DMS53 (cell line): ENCODE measurements around the gene ZBTB46.
"Not testable (repeated sequence)": the region's sequence is repeated elsewhere in the genome, so short reads cannot be mapped to it uniquely, and the experiment has no call there.

Experiments
- DNase-seq: peaks from one replicate; lab custom pipeline; 2025; lab: John Stamatoyannopoulos, UW

The ZBTB46 gene

DNA sequence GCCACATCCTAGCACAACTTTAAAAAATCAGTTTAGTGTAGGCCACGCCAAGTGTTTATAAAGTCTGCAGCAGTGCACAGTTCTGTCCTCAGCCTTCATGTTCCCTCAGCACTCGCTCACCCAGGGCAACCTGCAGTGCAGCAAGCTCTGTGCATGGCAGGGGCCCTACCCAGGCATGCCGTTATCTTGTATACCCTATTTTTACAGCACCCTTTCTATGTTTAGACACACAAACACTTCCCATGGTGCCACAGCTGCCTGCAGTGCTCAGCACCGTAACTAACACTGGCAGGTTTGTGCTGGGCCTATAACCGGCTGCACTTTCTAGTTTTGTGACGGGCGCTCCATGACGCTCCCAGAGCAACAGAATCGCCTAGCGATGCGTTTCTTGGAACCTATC, 43.8 kb downstream of the ZBTB46 start:
- no peak for DNase-seq

DNA sequence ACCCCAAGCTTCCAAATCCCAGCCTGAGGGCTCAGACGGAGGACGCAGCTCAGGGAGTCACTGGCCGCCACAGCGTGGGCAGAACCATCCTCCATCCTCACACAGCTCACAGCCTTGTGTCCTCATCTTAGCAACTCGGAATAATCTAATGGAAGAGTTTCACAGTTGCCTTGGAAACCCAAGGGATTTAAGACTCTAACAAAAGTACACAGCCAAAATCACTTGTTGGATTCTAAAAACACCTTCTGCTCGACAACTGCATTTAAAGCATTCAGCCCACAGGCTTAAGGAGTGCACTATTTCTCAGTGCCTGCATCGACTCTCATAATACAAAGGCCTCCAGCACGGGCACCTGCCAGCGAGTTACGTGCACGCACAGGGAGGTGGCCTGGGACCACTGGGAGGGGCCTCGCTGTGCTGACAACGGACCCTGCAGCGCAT, 45.4 kb downstream of the ZBTB46 start:
- no peak for DNase-seq

DNA sequence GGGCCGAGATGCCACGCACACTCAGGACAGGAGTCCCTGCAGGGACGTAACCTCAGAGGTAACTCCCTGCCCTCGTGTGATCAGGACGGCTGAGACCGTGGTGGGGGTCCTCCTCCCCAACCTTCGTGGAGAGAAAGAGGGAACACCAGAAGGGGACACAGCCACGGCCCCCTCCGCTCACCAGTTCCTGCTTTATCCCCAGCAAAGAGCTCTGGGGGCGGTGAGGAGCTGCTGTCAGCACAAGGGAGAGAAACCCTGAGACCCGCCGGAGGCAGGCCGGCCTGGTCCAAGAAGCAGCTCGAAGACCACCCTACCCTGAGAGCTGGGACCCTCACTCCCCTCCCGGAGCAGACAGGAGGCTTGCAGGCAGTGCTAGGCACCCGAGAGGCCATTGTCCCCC, 47.1 kb downstream of the ZBTB46 start:
- no peak for DNase-seq

DNA sequence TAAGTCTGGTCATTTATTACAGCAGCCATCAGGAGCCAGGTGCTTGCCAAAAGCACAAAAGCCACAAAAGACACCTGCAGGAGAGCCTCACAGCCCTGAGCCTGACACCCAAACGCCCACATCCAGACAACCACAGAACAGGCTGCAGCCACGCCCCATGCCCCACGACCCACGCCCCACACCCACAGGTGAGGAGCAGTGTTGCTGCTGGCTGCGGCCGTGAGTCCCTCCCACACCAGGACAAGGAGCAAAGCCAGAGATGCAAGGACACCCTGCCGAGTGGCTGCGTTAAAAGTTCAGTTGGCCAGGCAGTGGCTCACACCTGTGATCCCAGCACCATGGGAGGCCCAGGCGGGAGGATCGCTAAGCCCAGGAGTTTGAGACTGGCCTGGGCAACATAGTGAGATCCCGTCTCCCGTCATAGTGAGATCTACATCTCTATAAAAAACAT, 48.5 kb downstream of the ZBTB46 start:
- DNase-seq, result no peak

DNA sequence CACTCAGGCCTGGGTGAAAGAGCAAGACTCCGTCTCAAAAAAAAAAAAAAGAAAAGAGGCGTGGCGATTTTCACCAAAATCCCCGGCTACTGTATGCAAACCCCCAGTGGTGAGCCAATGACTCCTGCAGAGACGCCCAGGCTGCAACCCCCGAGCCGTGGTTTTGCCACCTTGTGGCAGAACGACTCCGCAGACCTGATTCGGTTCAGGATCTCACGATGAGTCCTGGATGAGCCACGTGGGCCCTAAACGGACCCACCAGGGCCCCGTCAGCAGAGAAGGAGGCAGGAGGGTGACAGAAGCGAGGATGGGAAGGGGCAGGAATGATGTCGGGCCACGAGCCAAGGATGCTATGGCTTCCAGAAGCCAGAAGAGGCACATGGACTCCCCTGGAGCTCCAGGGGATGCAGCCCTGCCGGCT, 49.0 kb downstream of the ZBTB46 start:
- no peak for DNase-seq

DNA sequence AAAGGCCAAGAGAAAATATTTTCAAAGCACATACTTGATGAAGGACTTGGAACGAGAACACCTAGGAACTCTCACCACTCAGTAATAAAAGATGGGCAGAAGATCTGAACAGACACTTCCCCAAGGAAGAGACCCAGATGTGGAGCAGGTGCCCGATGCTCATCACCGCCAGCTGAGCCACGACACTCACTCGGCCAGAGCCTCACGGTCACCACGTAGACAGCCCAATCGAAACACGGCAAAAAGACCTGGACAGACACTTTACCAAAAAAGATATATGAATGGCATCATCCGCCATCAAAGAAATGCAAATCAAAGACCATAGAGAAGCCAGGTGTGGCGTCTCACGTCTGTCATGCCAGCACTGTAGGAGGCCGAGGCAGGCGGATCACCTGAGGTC, 49.9 kb downstream of the ZBTB46 start:
- DNase-seq, result no peak

DNA sequence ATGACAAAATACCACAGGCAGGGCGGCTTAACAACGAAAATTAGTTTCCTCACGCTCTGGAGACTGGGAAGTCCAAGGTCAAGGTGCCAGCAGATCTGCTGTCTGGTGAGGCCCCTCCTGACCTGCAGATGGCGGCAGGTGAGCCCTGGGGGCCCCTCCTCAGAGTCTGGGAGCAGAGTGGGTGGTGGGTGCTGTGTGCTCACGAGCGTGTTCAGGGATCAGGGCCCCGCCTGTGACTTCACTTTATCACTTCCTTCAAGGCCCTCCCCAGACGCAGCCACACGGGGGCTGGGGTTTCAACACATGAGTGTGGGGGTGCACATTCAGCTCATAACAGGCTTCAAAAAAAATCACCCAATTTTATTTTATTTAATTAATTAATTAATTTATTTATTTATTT, 52.2 kb downstream of the ZBTB46 start:
- no peak for DNase-seq

DNA sequence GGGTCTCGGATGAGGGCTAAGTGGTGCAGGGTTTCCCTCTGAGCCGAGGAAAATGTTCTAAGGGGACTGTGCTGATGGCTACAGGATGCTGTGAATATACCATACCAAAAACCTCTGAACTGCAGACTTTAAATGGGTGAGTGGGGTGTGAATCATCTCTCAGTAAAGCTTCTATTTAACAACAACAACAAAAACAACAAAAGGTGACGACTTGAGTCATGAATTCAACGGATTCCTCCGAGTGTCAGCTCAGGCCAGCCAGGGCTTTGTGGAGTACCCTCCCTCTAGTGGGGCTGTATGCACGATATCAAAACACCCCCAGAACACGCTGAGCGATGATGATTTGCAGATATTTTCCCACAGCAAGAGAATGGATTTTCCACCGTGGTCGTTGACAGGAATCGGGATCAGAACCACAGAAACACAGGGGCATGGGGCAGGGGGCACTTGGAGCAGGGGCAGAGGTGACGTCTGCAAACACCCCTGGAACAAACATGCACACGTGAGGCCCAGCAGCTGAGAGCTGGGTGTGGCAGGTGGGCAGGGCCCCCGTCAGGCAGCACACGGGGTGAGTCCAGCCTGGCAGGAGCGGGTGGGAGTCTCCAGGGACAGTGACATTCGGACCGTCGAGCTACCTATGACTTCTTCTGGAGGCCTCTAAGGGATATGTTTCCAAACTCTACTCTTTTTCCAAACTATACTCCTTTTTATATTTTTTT, 52.9 kb downstream of the ZBTB46 start:
- DNase-seq, result no peak

DNA sequence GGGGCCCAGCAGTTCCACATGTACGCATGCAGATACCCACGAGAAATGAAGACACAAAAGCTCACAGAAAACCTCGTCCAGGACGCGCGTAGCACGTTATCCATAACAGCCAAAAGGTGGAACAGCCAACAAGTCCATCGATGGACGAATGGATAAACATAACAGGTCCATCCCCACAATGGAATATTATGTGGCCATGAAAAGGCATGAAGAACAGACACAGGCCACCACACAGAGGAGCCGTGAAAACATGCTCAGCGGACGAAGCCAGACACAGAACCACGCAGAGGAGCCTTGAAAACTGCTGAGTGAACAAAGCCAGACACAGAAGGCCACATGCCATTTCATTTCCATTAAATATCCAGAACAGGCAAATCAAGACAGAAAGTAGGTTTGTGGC, 53.5 kb downstream of the ZBTB46 start:
- DNase-seq, result no peak

DNA sequence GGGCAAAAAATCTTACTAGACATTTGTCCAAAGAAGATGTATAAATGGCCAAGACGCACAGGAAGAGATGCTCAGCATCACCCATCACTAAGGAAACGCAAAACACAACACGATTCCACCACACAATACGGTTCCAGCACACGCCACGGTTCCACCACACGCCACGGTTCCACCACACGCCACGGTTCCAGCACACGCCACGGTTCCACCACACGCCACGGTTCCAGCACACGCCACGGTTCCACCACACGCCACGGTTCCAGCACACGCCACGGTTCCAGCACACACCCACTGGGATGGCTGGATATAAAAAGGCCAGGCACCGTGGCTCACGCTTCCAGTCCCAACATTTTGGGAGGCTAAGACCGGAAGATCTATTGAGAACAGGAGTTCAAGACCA, 54.2 kb downstream of the ZBTB46 start:
- DNase-seq, result not testable (repeated sequence)

DNA sequence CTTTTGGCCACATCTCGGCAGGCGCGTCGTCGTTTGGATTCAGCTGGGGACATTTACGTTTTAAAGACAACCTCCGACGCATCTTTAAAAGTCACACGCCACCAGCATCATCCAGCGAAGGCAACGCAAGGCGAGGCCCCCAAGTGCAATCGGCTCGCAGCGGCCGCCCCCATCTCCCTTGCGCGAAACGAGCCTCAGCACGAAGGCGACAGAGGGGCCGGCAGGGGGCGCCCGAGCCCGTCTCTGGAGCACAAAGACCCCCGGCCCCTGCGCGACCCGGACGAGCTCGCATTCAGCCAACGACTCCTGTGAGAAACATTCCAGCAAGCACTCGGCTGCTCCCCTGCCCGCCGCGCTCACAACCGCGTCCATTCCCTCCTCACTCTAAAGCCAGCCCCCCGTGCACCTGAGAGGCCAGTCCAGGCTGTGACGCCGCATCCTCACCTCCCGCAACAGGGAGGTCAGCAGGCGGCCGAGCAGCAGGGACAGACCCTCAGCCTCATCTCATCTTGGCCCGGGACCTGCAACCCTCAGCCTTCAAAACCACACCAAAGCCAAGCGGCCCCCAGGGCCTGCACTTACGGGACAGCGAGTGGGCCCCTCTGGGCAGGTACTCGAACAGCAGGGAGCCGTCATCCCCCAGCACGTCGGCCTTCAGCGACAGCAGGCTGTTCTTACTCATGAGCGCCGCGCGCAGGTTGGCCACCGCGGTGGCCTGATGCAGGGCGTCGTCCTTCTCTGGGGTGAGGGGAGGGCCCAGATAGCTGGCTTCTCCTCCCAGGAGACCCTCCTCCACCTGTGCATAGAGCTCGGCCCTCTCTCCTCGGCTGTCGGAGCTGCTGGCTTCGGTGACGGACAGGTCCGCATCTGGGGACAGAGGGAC, 55.7 kb downstream of the ZBTB46 start:
- no peak for DNase-seq

DNA sequence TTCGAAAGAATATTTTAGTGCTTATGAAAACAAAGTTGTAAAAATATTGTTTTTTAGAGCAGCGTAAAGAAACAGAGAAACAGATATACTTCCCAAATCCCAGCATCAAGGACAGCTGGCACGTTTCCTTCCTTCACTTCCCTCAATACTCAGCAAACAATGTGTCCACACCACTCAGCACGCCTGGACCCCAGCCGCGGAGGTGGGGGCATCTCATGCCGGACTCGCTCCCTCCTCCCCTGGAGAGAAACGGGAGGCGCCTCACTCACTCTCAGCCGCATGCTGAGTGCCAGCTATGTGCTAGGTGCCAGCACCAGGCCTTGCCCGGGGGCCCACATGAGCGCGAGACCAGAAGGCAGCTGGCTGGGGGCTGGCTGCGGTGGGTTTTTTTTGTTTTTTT, 56.8 kb downstream of the ZBTB46 start:
- no peak for DNase-seq

DNA sequence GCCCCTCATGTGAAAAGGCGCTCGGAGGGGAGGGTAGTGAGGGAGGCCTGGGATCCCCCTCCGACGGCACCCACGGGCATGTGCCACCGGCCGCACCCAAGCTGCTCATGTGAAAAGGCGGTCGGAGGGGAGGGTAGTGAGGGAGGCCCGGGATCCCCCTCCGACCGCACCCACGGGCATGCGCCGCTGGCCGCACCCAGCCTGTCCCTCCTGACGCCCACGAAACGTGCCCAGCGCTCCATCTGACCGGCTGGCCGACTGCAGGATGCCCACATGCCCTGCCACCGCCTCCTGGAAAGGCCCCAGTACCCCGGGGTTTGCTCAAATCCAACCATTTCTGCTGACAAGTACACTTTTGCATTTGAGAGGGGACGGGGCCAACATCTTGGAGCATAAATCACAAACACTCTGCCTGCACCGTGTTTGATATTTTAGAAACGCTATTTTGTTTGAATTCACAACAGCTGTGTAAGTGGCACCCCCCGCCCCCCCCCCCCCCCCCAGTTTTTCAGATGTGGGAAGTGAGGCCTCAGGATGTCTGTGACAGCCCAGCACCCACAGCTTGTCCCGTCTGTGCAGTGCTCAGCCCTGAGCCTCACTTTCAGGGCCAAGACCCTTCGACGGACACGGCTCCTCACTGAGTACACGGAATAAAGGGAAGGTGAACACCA, 57.4 kb downstream of the ZBTB46 start:
- no peak for DNase-seq

DNA sequence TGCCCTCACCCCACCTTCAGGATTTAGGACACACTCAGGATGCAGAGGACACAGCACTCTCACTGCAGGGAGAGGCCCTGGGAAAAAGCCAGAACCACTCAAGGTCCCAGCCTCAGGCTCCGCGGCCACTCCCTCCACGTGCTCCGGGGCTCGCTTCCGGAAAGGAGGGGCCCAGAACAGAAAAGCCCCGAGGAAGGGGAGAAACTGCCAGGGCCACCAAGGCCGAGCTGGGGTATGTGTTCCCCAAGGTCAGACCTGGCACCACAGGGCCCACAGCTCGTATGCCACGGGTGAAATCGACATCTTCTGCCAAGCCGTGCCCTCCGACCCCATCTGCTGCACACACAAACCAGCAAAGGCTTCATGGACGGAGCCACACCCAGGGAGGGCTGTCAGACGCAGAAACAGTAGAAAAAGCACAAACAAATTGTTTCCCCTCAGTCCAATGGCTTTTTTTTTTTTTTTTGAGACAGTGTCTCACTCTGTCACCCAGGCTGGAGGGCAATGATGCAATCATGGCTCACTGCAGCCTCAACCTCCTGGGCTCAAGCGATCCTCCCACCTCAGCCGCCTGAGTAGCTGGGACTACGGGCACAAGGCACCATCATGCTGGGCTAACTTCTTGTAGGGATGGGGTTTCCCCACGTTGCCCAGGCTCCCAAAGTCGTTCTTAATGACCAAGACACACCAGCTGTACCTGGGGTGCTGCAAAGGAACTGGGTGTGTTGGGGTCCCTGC, 58.1 kb downstream of the ZBTB46 start:
- DNase-seq, result no peak

DNA sequence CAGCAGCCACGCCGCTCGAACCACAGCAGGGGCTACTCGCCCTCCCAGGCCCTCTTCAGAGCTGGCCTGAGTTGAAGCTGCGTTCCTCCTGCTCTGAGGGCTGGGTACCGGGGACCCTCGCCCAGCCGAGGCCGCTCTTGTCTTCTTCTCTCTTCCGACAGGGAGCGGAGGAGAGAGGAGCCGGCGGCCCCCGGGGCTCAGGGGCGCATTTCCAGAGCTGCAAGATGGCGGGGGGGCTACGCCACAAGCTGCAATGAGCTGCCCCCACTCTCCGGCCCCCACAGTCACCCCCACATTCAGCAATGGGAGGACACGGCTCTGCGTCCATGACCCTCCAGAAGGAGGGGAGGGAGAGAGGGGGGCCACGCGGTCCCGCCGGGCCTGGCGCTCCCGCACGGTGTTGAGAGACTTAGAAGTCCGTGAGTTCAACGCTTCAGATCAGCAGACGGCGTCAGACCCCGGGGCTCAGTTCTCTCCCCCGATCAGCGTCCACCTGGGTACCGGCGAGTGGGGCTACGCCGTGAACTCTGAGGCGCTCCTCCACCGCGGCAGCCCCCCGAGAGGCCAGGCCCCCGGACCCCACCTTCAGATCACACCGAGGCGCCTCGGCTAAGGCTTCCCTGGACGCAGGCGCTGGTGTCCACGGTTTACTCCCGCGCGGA, 59.9 kb downstream of the ZBTB46 start:
- no peak for DNase-seq

DNA sequence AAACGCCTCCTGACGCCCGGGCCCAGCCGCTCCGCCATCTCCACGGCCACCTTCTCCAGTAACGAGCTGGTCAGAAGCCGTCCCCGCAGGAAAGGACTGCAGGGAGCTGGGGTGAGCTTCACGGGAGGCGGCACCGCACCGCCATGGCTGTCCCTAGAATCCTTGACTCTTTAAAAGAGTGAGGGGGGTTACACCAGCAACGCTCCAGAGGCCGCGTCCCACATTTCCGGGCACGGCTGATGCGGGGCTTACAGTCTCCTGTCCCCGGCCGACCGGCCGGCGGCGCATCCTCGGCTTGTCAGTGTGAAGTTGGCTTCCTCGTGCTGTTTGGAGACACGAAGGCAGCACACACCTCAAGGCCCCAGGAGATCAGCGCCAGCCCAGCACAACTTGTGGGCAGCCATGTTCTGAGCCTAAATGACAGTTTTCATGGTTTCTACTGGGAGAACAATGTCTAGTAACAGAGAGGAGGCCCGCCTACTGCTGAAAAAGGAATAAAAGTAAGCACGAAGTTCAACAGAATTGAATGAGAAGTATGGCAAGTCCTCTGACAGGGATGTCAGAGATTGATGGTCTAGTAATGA, 61.1 kb downstream of the ZBTB46 start:
- DNase-seq, result no peak

DNA sequence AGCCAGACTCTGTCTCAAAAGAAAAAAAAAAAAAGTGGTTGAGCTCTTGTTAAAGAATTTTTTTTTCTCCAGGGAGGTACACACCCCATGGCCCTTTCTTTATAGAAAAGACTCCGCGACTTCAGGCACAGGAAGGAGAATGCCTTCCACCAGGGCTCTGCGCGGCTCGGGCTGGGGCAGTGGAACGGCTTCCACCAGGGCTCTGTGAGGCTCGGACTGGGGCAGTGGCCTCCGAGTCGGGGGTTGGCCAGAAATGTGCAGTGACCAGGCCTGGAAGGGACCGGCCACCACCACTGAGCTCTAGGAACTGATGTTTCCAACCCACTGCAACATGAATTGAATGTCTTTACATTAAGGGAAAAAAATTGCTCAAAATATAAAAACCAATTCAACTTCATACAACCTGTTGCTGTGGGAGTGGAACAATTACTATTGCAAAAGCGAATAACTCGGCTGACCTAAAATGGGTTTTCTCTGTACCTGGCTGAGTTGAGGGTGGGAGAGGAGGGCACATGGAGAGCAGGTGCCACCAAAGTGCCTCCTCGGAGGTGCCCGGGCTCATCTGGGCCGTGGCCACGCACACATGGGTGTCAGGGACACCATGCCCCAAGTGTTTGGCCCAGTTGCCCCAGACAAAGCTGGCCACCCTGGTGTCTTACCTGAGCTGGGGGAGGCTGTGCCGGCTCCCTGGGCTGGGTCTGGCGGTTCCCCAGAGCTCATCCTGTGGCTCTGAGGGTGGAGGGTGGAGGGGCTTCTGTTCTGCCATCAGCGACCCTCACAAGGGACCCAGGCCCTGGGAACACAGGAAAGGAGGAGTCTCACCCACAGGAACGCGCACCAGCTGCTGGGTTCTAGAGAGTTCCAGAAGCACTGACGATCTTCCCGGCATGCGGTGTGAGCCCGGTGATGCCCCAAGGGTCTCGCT, 62.2 kb downstream of the ZBTB46 start:
- DNase-seq, result no peak

DNA sequence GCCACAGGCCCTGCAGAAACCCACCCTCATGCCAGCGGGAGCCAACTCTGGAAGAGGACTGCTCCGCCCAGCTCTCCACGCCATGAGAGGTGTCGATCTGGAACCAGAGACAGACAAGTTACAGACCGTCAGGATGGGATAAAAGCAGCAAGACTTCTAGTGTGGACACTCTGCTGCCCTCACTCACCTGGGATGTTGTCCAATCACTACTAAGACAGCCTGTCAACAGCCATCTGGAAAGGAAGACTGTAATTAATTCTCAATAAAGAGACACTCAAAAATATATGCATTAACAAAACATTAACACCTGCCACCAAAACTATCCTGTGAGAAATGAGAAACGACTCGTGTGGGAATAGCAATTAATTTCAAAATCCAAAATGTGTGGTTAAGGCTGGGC, 63.2 kb downstream of the ZBTB46 start:
- no peak for DNase-seq

DNA sequence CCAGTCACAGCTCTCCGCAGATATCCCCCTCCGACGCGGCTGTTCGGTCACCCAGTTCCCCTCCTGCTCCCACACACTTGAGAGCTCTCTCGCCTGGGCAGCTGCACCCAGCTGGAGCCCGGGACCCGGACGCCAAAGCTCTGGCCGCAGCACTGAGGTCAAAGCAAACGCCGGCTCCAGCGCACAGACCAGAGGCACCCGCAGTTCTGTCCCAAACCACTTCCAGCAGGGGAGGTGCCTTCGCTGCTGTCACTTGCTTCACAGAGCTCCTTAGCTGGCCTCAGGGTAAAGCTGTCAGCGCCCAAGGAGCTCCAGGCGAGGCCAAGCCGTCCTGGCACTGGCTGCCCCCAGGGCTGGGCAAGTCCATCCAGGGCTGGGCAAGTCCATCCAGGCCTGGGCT, 63.6 kb downstream of the ZBTB46 start:
- no peak for DNase-seq
